ENCODE results near the gene CHTF18. TPM values are rescaled to one million over a fixed set of nuclear protein-coding genes. Genes with fewer than 3 reads are reported as not detected.
"Not testable (repeated sequence)": the region's sequence is repeated elsewhere in the genome, so short reads cannot be mapped to it uniquely, and the experiment has no call there.

Gene CHTF18
- total and polyA plus RNA-seq, 8 donors: 5.4 to 61.6 (median 8.0) TPM

GRCh38 chr16:770411-770810 is 18.0 kb upstream of the CHTF18 start:
- Histone ChIP-seq H3K9me3 (no peaks in the 10 kb centered on the region), H3K4me1 (no peaks in the 10 kb centered on the region), H3K27ac (no peak overlapping the region), H3K4me3 (no peak overlapping the region), H3K36me3 (no peaks in the 10 kb centered on the region), H3K27me3 (no peaks in the 10 kb centered on the region)
- 47 to 68% methylated on average over 3 to 12 of the region's 13 CpGs for WGBS, 2 donors
- FAIRE-seq (no peak), DNase-seq (peak in 2 of 6 donors; percentile 29 to 59), ATAC-seq (no peak)
- TF ChIP-seq CTCF (IDR thresholded peaks at IDR 0.05): no peak
- intact Hi-C loops (cut with DNase I): no loop called here

GRCh38 chr16:772959-773358 is 15.5 kb upstream of the CHTF18 start:
- Histone ChIP-seq H3K9me3 (no peaks in the 10 kb centered on the region), H3K27me3 (no peaks in the 10 kb centered on the region), H3K36me3 (no peaks in the 10 kb centered on the region), H3K4me3 (no peak overlapping the region), H3K27ac (no peak overlapping the region), H3K4me1 (no peaks in the 10 kb centered on the region)
- DNase-seq (peak in 1 of 6 donors; percentile 52), FAIRE-seq (no peak), ATAC-seq (no peak)
- no peak for TF ChIP-seq CTCF (IDR thresholded peaks at IDR 0.05)
- 63 to 77% methylated on average over 16 to 18 of the region's 18 CpGs for WGBS, 2 donors
- intact Hi-C loops (cut with DNase I): no loop called here

GRCh38 chr16:774086-775001 is 14.1 kb upstream of the CHTF18 start:
- ATAC-seq: no peak
- TF ChIP-seq CTCF (IDR thresholded peaks at IDR 0.05): no peak
- intact Hi-C loops (cut with DNase I): no loop called here
- DNase-seq: peak in 1 of 6 donors; percentile 69
- Histone ChIP-seq H3K9me3 (no peaks in the 10 kb centered on the region), H3K27ac (no peak overlapping the region), H3K4me3 (no peak overlapping the region), H3K36me3 (no peaks in the 10 kb centered on the region), H3K4me1 (no peaks in the 10 kb centered on the region), H3K27me3 (no peaks in the 10 kb centered on the region)
- FAIRE-seq: no peak
- whole genome bisulfite sequencing, 2 donors: 60 to 69% methylated on average over 34 to 46 of the region's 46 CpGs

GRCh38 chr16:775236-775796 is 13.1 kb upstream of the CHTF18 start:
- no peak for ATAC-seq
- no peak overlapping the region for H3K4me3 ChIP-seq

GRCh38 chr16:776298-776697 is 12.1 kb upstream of the CHTF18 start:
- intact Hi-C loops (cut with DNase I); DNase-seq; H3K27me3 ChIP-seq; H3K4me1 ChIP-seq; H3K4me3 ChIP-seq; ATAC-seq; FAIRE-seq; H3K9me3 ChIP-seq; H3K36me3 ChIP-seq; H3K27ac ChIP-seq: not testable (repeated sequence)
- 67 to 87% methylated on average over 10 of the region's 10 CpGs for WGBS, 2 donors

More at GRCh38 chr16:775236-775796, 13.1 kb upstream of the CHTF18 start:
- Histone ChIP-seq H3K4me1 (no peaks in the 10 kb centered on the region), H3K27ac (no peak overlapping the region), H3K9me3 (no peaks in the 10 kb centered on the region), H3K36me3 (no peaks in the 10 kb centered on the region), H3K27me3 (no peaks in the 10 kb centered on the region)
- TF ChIP-seq CTCF (IDR thresholded peaks at IDR 0.05): no peak
- no peak for DNase-seq
- intact Hi-C loops (cut with DNase I): no loop called here
- WGBS, 2 donors: 59 to 61% methylated on average over 32 to 36 of the region's 36 CpGs
- no peak for FAIRE-seq
